Fibroblast of pulmonary artery (primary cell): ENCODE results near the gene WFDC13.
"Not testable (repeated sequence)": the region's sequence is repeated elsewhere in the genome, so short reads cannot be mapped to it uniquely, and the experiment has no call there.

Experiments
- DNase-seq: peaks from one replicate; pipeline ENCODE4 v3.0.0-alpha.2; 2010; ENCODE audit warnings: low read depth
- H3K4me3 ChIP-seq: replicated peaks from 2 replicates; pipeline ENCODE4 v1.5.1; 2011; ENCODE audit warnings: low read depth, mild to moderate bottlenecking, control low read depth, low read length, moderate library complexity
- TF ChIP-seq, protein P1 (sequence below): IDR thresholded peaks from 2 replicates; pipeline ENCODE4 v1.5.1; 2011; ENCODE audit warnings: mild to moderate bottlenecking, control low read depth, low read length, inconsistent platforms; ENCODE audit errors: missing control alignments

The WFDC13 gene

DNA sequence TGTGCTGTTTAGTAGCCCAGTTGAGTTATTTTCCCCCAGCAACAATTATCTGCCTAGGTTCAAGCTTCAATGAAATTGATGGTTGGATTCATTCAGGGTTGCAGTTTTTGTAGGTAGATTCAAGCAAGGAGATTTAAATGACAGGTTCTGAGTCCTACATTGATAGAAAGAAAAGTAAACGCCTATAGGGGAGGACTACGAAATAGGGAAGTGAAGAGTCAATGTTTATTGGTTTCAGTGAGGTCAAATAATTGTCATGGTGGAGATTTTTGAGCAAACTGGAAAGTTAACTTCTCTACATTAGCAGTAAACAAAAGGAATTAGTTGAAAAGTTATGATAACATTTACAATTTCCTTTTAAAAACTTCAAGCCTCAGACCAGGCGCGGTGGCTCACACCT, 734 bp upstream of the WFDC13 start:
- DNase-seq, result no peak
- TF ChIP-seq, protein P1, sequence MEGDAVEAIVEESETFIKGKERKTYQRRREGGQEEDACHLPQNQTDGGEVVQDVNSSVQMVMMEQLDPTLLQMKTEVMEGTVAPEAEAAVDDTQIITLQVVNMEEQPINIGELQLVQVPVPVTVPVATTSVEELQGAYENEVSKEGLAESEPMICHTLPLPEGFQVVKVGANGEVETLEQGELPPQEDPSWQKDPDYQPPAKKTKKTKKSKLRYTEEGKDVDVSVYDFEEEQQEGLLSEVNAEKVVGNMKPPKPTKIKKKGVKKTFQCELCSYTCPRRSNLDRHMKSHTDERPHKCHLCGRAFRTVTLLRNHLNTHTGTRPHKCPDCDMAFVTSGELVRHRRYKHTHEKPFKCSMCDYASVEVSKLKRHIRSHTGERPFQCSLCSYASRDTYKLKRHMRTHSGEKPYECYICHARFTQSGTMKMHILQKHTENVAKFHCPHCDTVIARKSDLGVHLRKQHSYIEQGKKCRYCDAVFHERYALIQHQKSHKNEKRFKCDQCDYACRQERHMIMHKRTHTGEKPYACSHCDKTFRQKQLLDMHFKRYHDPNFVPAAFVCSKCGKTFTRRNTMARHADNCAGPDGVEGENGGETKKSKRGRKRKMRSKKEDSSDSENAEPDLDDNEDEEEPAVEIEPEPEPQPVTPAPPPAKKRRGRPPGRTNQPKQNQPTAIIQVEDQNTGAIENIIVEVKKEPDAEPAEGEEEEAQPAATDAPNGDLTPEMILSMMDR, result no peak
- H3K4me3 ChIP-seq, result no peak overlapping the region

DNA sequence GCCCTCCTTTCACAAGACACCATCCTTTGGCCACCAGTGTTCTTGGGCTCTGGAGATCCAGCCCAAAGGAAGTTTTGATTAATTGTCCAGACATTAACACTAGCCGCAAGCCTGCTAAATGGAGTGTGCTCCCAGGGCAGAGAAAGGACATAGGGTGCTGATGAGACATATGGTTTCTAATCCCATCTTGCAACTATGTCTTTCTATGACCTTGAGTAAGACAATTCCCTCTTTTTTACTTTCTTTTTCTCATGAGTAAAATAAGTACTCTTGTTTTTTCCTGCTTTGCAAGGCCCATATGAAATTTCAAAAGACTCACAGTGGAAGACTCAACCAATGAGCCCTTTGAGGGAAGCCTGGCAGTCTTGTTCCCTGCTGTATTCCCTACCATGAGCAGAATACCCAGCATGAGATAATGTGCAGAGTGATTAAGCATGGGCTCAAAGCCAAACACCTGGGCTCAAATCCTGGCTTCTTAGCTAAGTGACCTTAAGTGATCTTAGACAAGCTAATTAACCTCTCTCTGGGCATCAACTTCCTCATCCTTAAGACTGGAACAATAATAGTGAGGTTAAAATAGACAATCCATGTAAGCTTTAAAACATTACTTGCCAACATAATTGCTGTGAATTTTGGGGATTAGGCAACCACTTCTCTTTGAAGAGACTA, 3.3 kb downstream of the WFDC13 start, which contains the start of gene WFDC10B:
TSS of gene WFDC10B (minus strand) at position 51 of the 669 bp plus-strand sequence. CDS start 19,027 bp downstream, outside the sequence.
- no peak for DNase-seq
- TF ChIP-seq, protein P1, result no peak
- no peak within 1 kb of the TSS for H3K4me3 ChIP-seq

DNA sequence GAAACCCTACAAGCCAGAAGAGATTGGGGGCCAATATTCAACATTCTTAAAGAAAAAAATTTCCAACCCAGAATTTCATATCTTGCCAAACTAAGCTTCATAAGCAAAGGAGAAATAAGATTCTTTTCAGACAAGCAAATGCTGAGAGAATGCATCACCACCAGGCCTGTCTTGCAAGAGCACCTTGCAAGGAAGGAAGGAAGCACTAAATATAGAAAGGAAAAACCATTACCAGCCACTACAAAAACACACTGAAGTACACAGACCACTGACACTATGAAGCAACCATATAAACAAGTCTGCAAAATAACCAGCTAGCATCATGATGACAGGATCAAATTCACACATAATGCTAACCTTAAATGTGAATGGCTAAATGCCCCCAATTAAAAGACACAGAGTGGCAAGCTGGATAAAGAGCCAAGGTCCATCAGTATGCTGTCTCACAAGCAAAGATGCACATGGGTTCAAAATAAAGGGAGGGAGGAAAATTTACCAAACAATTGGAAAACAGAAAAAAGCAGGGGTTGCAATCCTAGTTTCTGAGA, 14.4 kb downstream of the WFDC13 start:
- not testable (repeated sequence) for DNase-seq, H3K4me3 ChIP-seq

DNA sequence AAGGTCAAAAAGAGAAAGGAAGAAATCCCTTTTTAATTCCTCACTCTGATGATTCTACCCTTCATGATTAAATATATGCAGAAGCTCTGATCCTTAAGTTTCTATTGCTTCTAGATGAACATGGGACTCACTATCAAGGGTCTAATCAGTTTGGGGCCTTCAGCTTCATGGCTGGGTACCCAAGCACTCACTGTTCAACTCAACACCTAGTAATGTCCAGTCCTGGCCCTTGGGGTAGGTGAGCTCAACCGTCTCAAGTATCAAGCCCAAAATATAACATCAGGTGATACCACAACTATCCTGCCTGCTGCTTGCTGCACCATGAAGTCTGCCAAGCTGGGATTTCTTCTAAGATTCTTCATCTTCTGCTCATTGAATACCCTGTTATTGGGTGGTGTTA, 20.2 kb downstream of the WFDC13 start, which contains the start of gene SPINT4:
TSS of gene SPINT4 (plus strand) at position 301 of the 400 bp plus-strand sequence. CDS start at position 322, 21 bp downstream.
- DNase-seq, result no peak
- TF ChIP-seq, protein P1, result no peak
- no peak within 1 kb of the TSS for H3K4me3 ChIP-seq

DNA sequence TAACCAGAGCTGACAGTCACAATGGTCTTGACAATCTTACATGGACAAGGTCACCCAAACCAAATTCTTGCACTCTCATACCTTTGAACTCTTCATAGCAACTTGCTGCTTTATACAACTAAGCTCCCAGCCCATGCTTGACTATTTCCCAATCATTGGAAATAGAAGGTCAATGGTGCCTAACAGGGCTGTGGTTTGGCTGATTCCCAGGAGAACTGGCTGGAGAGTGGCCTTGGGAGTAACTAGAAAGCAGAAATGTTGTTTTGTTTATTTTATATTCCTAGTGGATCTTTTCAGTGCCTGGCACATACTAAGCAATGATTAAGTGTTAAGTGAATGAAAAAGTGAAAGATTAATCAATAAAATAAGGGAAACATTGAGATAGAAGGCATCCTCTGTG, 23.3 kb downstream of the WFDC13 start:
- TF ChIP-seq, protein P1, result no peak
- peak; percentile 1 for DNase-seq

DNA sequence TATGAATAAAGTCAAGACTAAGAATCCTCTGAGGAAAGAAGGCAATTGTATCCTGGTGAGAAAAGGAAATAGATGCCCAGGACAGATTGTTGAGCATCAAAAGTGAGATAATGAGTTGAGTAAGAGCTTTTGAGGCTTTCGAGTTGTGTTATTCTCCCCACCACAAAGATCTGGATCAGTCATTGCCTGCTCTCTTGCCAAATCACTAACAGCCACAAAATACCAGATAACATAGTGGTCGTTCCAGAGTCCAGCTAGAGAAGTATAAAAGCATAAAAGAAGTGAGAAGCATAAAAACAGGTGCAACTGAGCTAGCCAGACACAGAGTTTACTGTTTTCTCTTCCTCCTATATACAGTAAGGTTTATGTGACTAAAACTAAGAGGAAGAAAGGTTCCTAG, 25.2 kb downstream of the WFDC13 start:
- TF ChIP-seq, protein P1, result no peak
- DNase-seq, result no peak
- H3K4me3 ChIP-seq, result no peak overlapping the region

More for the DNA sequence above, 23.3 kb downstream of the WFDC13 start:
- no peak overlapping the region for H3K4me3 ChIP-seq

DNA sequence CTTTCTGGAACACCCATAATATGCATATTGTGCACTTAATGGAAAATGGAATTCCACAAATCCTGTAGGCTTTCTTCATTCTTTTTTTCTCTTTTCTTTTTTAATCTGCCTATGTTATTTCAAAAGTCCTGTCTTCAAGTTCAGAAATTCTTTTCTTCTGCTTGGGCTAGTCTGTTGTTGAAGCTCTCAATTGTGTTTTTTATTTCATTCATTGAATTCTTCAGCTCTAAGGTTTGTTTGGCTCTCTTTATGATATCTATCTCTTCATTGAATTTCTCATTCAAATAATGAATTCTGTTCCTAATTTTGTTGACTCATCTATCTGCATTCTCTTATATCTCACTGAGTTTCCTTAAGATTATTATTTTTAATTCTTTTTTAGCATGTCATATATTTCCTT, 30.4 kb downstream of the WFDC13 start:
- TF ChIP-seq, protein P1, result no peak
- H3K4me3 ChIP-seq, result no peak overlapping the region
- DNase-seq, result no peak
